Right lobe of liver (tissue), 6 donors: ENCODE measurements around the gene PFDN2. TPM values are rescaled to one million over a fixed set of nuclear protein-coding genes. Genes with fewer than 3 reads are reported as not detected.
A peak's percentile ranks its signal among the peaks of the same experiment; 100 is the strongest.

Experiments
- ATAC-seq, 4 donors: fragments of 200-7000 bp; cut with Tn5 transposase; one replicate each; pipeline ENCODE4 v1.9.1; 2020; ENCODE audit warnings: mild to moderate bottlenecking in 4 of 4, moderate library complexity in 4 of 4
- DNase-seq, 3 donors: peaks; one replicate each; pipeline ENCODE4 v3.0.0-alpha.2; 2020
- H3K27ac ChIP-seq, 3 donors: fragments of 200-600 bp; one replicate each; pipeline ENCODE4 v1.8.0; 2022
- H3K27me3 ChIP-seq, 2 donors: fragments of 200-600 bp; one replicate each; pipeline ENCODE4 v1.8.0; 2022
- H3K36me3 ChIP-seq, 4 donors: fragments of 200-600 bp; sonication (generic) in 1 of 4; one replicate each; pipeline versions ENCODE4 v1.5.1 to v1.8.0; 2017 to 2022; ENCODE audit warnings: control low read depth in 1 of 4
- H3K4me1 ChIP-seq, 4 donors: fragments of 200-600 bp; sonication (generic) in 1 of 4; one replicate each; pipeline versions ENCODE4 v1.5.1 to v1.8.0; 2017 to 2022; ENCODE audit warnings: control low read depth in 1 of 4
- H3K4me3 ChIP-seq, 3 donors: fragments of 200-600 bp; one replicate each; pipeline ENCODE4 v1.8.0; 2022
- H3K9me3 ChIP-seq, 4 donors: fragments of 200-600 bp; sonication (generic) in 1 of 4; one replicate each; pipeline versions ENCODE4 v1.5.1 to v1.8.0; 2017 to 2022; ENCODE audit warnings: control low read depth in 1 of 4
- CTCF ChIP-seq, 4 donors: fragments of 200-600 bp in 3 of 4; fragments of 450-650 bp in 1 of 4; IDR thresholded peaks; one replicate each; pipeline versions ENCODE4 v1.5.1 to v1.8.0; 2016 to 2022; ENCODE audit warnings: antibody characterized with exemption in 4 of 4, mild to moderate bottlenecking in 2 of 4
- POLR2A ChIP-seq: fragments of 450-650 bp; IDR thresholded peaks from one replicate; pipeline ENCODE4 v1.6.1; 2017; ENCODE audit warnings: antibody characterized with exemption, mild to moderate bottlenecking
- WGBS: methylation state at CpG from one replicate; pipeline ENCODE4 v1.1.6; 2018; ENCODE audit warnings: low coverage, low lambda C conversion rate; ENCODE audit not compliant: insufficient coverage; ENCODE audit errors: missing lambda C conversion rate; 5-methylcytosine and 5-hydroxymethylcytosine counted together
- intact Hi-C, 2 donors: fragments of 100-400 bp; cut with DNase I; formaldehyde crosslinking; loops; one replicate each; pipeline versions ENCODE4 v1.11.2 to v1.14.1; 2022
- total RNA-seq, 6 experiments: library from RNA; depleted of rRNA in 2 of 6; stranded (reverse); fragments of >200 nt in 2 of 6; fragmentation: NEBNext Ultra II Directional in 3 of 6; extraction: Animal tissue kit (Norgen Biotek cat#: 25700) in 3 of 6; gene quantifications; one replicate each; pipeline versions ENCODE4 v1.1.0 to v1.2.4, GENCODE V29; 2016 to 2023
- donor health status: DM: no; HTN: yes; CAD: no.
- donor health status: DM: no; HTN: no; CAD: no.
- donor health status: DM: no; HTN: no; CAD: no.
- donor health status: DM: no; HTN: yes; CAD: no.
- donor health status: DM: no; HTN: yes; CAD: no.

The PFDN2 gene
- total RNA-seq, 6 experiments from 2014 or later = 16.6 to 37.5 (median 25.8) TPM

GRCh38 chr1:161088587-161089110 lies 29.2 kb downstream of the PFDN2 start:
- peak in 1 of 4 donors; percentile 37 for ATAC-seq
- 80% methylated on average over 1 of the region's 3 CpGs for WGBS

GRCh38 chr1:161086457-161086856 lies 31.4 kb downstream of the PFDN2 start:
- 0% methylated on average over 1 of the region's 4 CpGs for WGBS
- Histone ChIP-seq H3K4me3 (no peak overlapping the region), H3K36me3 (no peaks in the 10 kb centered on the region), H3K9me3 (no peaks in the 10 kb centered on the region), H3K27ac (no peak overlapping the region), H3K4me1 (no peaks in the 10 kb centered on the region), H3K27me3 (no peaks in the 10 kb centered on the region)
- TF ChIP-seq CTCF (IDR thresholded peaks at IDR 0.05) (no peak), POLR2A (no peak)
- intact Hi-C loops = no loop called here
- no peak for ATAC-seq
- DNase-seq = no peak

More at GRCh38 chr1:161088587-161089110, 29.2 kb downstream of the PFDN2 start:
- H3K9me3 ChIP-seq = no peaks in the 10 kb centered on the region
- no peaks in the 10 kb centered on the region for H3K36me3 ChIP-seq
- intact Hi-C loops = no loop called here
- TF ChIP-seq POLR2A (no peak), CTCF (IDR thresholded peaks at IDR 0.05) (no peak)
- no peaks in the 10 kb centered on the region for H3K4me1 ChIP-seq
- no peak overlapping the region for H3K27ac ChIP-seq
- no peak for DNase-seq
- no peak overlapping the region for H3K4me3 ChIP-seq
- no peaks in the 10 kb centered on the region for H3K27me3 ChIP-seq

- H3K27ac ChIP-seq = no peak overlapping the region
- no peaks in the 10 kb centered on the region for H3K4me1 ChIP-seq
- no peaks in the 10 kb centered on the region for H3K27me3 ChIP-seq
Observed at GRCh38 chr1:161085165-161085564, 32.7 kb downstream of the PFDN2 start.

GRCh38 chr1:161084597-161084988 lies 33.2 kb downstream of the PFDN2 start:
- no peak for ATAC-seq
- H3K4me3 ChIP-seq = no peak overlapping the region
- H3K4me1 ChIP-seq = no peaks in the 10 kb centered on the region
- TF ChIP-seq CTCF (IDR thresholded peaks at IDR 0.05) = no peak
- no peak for TF ChIP-seq POLR2A
- DNase-seq = no peak
- intact Hi-C loops = no loop called here
- WGBS = no CpG with 5 or more reads among the region's 1 CpG
- no peak overlapping the region for H3K27ac ChIP-seq
- no peaks in the 10 kb centered on the region for H3K36me3 ChIP-seq
- no peaks in the 10 kb centered on the region for H3K9me3 ChIP-seq
- no peaks in the 10 kb centered on the region for H3K27me3 ChIP-seq

More at GRCh38 chr1:161085165-161085564, 32.7 kb downstream of the PFDN2 start:
- no peaks in the 10 kb centered on the region for H3K9me3 ChIP-seq
- no peak for DNase-seq
- ATAC-seq = no peak
- 40% methylated on average over 2 of the region's 2 CpGs for WGBS
- no peak for TF ChIP-seq POLR2A
- no peak for TF ChIP-seq CTCF (IDR thresholded peaks at IDR 0.05)
- H3K36me3 ChIP-seq = no peaks in the 10 kb centered on the region
- intact Hi-C loops = no loop called here
- no peak overlapping the region for H3K4me3 ChIP-seq
